Epithelial cell of esophagus (primary cell): Measurements from ENCODE around the gene POLN.
"Not testable (repeated sequence)": the region's sequence is repeated elsewhere in the genome, so short reads cannot be mapped to it uniquely, and the experiment has no call there.

Experiments
- DNase-seq: peaks from one replicate; pipeline ENCODE4 v3.0.0; 2010; ENCODE audit warnings: low read depth
- H3K4me3 ChIP-seq: 2 replicates; pipeline ENCODE4 v1.5.1; 2011; ENCODE audit warnings: mild to moderate bottlenecking, low read length, control low read depth
- TF ChIP-seq, protein P1 (sequence below): IDR thresholded peaks from 2 replicates; pipeline ENCODE4 v1.5.1; 2011; ENCODE audit warnings: low read depth, mild to moderate bottlenecking, low read length, control low read depth, inconsistent platforms; ENCODE audit not compliant: insufficient read depth; ENCODE audit errors: missing control alignments

The POLN gene

DNA sequence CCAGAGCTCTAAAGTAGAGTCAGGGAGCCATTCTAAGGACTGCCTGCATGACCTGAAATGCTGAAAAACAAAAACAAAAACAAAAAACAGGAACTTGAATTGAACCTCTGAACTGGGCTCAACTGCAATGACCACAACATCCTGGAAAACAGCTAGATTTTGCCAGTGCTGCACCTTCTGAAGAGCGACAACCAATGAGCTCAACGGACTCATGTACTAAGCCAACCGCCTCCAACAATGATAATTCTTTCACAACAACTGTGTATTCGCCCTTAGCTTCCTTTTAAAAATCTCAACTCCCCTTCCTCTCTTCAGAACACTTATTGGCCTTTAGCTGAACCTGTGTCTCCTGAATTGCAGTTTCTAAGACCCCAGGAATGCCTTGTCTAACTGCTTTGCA is 69.8 kb downstream of the POLN start:
- H3K4me3 ChIP-seq, result no peak overlapping the region
- no peak for DNase-seq
- TF ChIP-seq, protein P1, sequence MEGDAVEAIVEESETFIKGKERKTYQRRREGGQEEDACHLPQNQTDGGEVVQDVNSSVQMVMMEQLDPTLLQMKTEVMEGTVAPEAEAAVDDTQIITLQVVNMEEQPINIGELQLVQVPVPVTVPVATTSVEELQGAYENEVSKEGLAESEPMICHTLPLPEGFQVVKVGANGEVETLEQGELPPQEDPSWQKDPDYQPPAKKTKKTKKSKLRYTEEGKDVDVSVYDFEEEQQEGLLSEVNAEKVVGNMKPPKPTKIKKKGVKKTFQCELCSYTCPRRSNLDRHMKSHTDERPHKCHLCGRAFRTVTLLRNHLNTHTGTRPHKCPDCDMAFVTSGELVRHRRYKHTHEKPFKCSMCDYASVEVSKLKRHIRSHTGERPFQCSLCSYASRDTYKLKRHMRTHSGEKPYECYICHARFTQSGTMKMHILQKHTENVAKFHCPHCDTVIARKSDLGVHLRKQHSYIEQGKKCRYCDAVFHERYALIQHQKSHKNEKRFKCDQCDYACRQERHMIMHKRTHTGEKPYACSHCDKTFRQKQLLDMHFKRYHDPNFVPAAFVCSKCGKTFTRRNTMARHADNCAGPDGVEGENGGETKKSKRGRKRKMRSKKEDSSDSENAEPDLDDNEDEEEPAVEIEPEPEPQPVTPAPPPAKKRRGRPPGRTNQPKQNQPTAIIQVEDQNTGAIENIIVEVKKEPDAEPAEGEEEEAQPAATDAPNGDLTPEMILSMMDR, result no peak

- DNase-seq, result no peak
- H3K4me3 ChIP-seq, result no peak overlapping the region
- TF ChIP-seq, protein P1, result no peak
These were observed 73.2 kb downstream of the POLN start for GRCh38 chr4:2168469-2169319.

GRCh38 chr4:2166253-2166652 is 75.7 kb downstream of the POLN start:
- H3K4me3 ChIP-seq, result no peak overlapping the region
- TF ChIP-seq, protein P1, result no peak
- no peak for DNase-seq

GRCh38 chr4:2165391-2165790 is 76.5 kb downstream of the POLN start:
- no peak overlapping the region for H3K4me3 ChIP-seq
- DNase-seq, result no peak
- TF ChIP-seq, protein P1, result no peak

GRCh38 chr4:2163311-2163821 is 78.6 kb downstream of the POLN start:
- TF ChIP-seq, protein P1, result no peak
- no peak overlapping the region for H3K4me3 ChIP-seq
- DNase-seq, result no peak

- DNase-seq, H3K4me3 ChIP-seq: not testable (repeated sequence)
These were observed 80.7 kb downstream of the POLN start for GRCh38 chr4:2161092-2161703.

- no peak overlapping the region for H3K4me3 ChIP-seq
- DNase-seq, result peak; percentile 55
- TF ChIP-seq, protein P1, result no peak
These were observed 82.0 kb downstream of the POLN start for GRCh38 chr4:2159931-2160330.
